Epithelial cell of prostate (primary cell): ENCODE data around the gene MAP3K14.
A peak's percentile ranks its signal among the peaks of the same experiment; 100 is the strongest.
"Not testable (repeated sequence)": the region's sequence is repeated elsewhere in the genome, so short reads cannot be mapped to it uniquely, and the experiment has no call there.

Experiments
- DNase-seq: peaks from one replicate; pipeline ENCODE4 v3.0.0-alpha.2; 2011; ENCODE audit warnings: low read depth, low spot score
- H3K27ac ChIP-seq: fragments of 450-650 bp; 2 replicates; pipeline ENCODE4 v1.5.1; 2017; ENCODE audit warnings: mild to moderate bottlenecking

MAP3K14 gene

DNA sequence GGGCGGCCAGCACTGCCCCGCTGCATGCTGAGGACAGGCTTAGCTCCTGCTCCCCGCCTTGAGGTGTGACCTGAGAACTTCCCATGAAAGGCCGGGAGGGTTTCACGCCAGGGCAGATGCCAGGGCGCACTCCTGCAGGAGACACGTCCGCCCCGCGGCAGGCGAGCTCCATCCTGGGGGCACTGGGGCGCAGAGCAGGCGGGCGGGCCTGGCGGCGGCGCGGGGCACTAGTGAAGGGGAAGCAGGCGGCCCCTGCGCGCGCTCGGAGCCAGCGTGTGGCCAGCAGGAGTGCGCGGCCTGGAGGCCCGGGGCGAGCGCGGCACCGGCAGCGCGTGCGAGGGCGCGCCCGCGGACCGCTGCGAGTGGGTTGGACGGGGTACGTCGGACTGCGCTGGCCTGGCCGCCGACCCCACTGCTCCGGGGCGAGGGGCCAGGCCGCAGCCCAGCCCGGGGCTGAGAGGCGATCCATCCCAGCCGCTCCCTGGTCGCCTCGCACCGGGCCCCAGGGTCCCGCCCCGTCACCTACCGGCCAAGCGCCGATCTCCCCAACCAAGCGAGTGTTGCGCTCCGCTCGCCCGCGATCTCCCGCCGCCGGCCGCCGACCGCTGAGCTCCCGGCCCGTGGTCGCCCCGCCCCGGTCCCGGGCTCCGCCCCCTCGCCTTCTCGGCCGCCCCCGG, at the start of gene MAP3K14:
Gene MAP3K14, minus strand, starts transcription at position 587 of the 677 bp plus-strand sequence. CDS start 26,275 bp downstream, outside the sequence.
- H3K27ac ChIP-seq: peak within 1 kb of the TSS; percentile 74
- DNase-seq: no peak

DNA sequence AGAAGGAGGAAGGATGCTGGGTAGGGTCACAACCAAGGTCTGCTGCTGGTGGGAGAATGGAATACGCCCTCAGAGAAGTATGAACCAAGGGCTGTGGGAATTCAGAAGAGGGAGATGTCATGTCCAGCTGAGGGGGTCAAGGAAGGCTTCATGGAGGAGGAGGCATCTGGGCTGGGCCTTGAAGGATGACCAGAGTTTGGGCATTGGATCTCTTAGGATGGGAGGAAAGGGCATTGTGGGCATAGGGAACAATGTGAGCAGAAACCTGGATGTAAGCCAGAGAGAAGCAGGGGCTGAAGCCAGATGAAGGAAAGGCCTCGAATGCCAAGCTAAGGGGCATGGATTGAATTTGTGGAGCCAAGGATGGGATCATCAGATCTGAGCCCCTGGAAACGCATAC, 49.2 kb upstream of the MAP3K14 start:
- no peak for DNase-seq
- H3K27ac ChIP-seq: no peak overlapping the region

DNA sequence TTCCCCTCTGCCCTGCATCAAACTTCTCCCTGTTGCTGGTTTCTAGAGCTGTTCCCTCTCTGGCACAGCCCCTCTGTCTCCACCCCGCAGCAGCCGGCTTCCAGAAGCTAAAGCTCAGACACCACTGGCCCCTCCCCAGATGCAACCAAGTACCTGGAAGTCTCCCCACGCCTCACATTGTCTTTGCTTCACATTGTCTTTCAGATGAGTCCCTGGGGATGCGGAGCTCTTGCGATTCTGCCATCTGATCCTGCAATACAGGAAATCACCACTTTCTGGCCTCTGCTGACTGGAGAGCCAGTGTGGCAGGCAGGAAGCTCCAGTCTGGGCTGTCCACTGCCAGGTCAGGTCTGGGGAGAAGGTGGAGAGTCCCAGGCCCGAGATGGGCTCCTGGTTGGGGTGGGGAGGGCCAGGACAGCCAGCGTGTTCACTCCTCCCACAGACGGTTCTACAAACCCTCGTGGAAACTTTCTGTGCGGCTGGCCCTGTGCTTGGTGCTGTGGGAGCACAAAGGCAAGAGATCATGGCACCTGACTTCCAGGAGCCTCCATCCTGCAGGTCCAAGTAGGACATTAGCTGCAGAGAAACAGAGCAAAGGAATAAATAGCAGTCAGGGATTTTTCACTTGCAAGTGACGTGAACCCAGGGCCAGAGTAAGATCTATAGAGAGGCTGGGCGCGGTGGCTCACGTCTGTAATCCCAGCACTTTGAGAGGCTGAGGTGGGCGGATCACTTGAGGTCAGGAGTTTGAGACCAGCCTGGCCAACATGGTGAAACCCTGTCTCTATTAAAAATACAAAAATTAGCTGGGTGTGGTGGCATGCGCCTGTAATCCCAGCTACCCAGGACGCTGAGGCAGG, 47.9 kb upstream of the MAP3K14 start:
- H3K27ac ChIP-seq: no peak overlapping the region
- no peak for DNase-seq

DNA sequence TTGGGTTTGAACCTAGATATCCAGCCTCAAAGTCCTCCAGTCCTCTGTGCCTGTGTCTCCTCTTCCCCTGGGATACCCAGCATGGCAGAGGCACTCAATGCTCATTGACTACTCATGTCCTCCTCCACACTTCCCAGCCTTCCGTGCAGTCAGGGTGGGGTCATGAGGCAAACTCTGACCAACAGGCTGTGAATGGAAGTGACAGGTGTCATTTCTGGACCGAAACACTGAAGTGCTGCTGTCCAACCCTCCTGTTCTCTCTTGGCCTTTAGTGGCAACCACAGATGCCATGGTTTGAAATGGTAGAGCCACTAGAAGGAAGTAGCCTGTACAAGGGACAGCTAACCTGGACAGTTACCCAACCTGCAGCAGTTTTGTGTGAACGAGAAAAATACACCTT, 46.7 kb upstream of the MAP3K14 start:
- no peak for DNase-seq
- H3K27ac ChIP-seq: no peak overlapping the region

DNA sequence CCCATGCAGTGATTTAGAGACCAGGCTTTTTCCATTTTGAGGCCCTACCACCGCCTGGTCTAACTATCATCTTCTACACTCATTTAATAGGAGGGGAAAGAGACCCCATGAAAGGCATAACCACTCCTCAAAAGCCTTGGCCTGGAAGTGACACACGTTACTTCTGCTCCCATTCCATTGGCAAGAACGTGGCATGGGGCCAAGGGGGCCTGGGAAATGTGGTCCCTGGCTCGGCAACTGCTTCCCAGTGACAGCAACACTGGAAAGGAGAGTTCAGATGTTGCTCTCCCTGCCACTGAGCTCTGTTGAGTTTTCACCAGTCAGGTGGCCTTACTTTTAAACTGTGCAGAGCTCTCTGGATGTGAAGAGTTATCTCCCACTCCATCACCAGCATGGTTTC, 45.2 kb upstream of the MAP3K14 start:
- H3K27ac ChIP-seq: no peak overlapping the region
- DNase-seq: no peak

DNA sequence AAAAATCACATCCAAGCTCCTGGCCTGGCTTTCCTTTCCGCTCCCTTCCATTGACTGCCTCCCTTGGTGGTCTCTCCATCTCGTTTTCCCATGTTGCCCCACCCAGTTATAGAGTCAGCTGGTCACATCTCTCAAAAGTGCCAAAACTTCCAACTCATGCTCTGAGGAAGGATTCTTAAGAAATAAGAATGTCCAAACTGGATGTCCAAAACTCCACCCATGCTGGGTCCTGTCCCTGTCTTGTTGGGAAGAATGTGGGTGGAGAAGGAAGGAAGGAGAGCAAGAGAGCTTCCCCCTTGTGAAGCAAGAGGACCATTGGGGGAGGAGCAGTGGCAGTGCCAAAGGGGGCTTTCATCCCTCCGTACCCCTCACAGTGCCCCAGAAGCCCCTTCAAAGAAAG, 44.6 kb upstream of the MAP3K14 start:
- DNase-seq: no peak
- H3K27ac ChIP-seq: no peak overlapping the region

DNA sequence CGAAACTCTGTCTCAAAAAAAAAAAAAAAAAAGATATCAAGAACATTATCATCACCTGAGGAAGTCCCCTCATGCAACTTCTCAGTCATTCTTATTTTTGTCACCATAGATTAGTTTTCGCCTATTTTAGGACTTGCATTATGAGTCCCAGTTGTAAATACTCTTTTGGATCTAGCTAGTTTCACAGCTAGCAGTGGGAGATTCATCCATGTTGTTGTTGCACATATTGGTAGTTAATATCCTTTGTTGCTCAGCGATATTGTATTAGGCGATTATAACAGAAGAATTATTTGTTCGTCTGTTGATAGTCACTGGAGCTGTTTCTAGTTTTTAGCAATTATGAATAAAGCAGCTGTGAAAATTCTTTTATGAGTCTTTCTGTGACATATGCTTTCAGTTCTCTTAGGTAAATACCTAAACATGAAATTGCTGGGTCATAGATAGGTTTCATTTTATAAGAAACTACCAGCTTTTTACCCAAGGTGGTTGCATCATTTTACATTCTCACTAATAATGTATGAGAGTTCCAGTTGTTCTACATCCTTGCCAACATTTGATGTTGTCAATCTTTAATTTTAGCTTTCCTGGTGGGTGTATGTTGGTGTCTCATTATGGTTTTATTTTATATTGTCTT, 40.7 kb upstream of the MAP3K14 start:
- no peak overlapping the region for H3K27ac ChIP-seq
- DNase-seq: no peak

DNA sequence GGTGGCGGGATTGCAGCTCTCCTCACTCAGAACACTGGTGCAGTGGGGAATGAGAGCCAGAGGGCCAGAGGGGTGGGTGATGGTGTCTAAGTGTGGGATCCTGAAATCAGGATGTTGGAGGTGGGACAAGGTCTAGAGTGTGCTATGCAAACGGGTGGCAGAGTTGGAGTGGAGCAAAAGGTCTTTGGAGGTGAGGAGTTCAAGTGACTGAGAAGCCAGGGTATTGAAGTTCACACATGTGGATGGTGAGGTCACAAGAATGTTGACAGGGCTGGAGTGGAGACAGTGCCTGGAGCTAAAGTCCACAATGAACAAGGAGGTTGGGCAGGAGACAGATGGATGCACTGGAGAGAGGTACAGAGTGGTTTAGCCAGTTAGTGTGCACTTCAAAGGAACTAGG, 38.3 kb upstream of the MAP3K14 start:
- no peak for DNase-seq
- no peak overlapping the region for H3K27ac ChIP-seq

DNA sequence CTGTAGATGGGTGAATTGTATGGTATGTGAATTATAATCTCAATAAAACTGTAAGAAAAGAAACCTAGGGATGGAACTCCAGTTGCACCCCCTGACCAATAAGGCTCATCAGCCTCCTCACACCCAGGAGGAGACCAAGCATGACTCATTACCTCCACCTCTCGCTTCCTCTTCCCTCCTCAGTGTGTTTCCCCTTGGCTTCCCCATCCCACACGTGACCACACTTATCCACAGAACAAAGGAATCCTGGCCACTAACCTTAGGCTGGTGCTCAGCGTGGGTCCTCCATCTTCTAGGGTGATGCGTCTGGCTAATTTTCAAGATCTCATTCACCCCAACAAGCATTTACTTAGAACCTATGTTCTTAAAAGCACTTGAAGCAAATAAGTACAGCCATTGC, 36.2 kb upstream of the MAP3K14 start:
- no peak overlapping the region for H3K27ac ChIP-seq
- no peak for DNase-seq

DNA sequence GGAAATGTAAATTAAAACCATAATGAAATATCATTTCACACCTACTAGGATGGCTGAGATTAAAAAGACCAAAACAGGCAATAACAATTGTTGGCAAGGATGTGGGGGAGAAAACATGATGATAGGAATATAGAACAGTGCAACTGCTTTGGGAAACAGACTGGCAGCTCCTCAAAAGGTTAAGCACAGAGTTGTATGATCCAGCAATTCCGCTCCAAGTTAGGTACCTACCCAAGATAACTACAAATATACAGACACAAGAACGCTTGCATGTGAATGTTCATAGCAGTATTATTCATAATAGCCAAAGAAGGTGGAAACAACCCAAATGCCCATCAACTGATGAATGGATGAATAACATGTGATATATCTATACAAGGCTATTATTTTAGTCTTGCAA, 35.0 kb upstream of the MAP3K14 start:
- DNase-seq: no peak
- no peak overlapping the region for H3K27ac ChIP-seq

DNA sequence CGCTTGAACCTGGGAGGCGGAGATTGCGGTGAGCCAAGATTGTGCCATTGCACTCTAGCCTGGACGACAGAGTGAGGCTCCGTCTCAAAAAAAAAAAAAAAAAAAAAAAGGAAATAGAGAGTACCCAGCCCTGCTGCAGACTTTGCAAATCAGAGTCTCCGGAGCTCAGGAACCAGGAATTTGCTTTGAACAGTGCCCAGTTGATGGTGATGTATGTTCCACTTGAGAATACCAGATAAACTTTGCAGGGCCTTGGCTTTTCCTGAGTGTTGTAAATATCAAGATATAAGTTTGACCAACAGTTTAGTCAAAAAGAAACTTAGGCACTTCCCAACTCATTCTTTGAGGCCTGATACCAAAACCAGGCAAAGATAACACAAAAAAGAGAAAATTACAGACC, 30.6 kb upstream of the MAP3K14 start:
- H3K27ac ChIP-seq: no peak overlapping the region
- no peak for DNase-seq

DNA sequence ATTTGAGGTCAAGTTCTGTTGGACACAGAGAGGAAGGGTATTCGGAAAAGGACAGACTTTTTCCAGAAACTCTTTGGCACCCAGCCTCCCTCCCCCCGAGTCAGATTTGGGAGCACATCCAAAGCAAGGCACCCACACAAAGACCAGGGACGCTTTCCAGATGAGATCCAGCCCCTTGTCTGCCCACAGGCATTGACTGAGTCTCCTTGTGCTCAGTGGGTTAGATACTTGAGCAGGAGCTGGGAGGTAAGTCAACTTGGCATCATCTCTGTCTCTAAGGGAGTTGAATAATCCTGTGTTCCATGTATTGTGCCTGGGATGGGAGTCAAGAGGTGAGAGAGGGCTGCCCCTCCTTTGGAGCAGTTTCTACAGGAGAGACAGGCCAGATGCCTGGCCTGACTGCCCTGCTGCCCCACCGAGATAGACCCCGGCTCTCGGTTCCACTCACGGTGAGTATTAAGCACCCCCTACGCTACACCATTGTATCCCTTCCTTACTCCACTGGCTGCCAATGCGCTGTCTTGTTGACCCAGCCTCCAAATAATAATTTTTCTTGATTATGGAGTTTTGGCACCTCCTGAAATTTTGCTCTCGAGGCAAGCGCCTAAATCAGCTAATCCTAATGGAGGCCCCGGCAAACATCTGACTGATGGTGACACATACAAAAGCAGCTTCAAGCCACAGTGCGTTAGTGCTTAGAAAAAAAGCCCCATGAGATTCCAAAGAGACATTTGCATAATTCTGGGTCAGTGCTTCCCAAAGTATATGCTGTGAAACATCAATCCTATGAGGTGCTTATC, 29.6 kb upstream of the MAP3K14 start:
- DNase-seq: no peak
- H3K27ac ChIP-seq: no peak overlapping the region

DNA sequence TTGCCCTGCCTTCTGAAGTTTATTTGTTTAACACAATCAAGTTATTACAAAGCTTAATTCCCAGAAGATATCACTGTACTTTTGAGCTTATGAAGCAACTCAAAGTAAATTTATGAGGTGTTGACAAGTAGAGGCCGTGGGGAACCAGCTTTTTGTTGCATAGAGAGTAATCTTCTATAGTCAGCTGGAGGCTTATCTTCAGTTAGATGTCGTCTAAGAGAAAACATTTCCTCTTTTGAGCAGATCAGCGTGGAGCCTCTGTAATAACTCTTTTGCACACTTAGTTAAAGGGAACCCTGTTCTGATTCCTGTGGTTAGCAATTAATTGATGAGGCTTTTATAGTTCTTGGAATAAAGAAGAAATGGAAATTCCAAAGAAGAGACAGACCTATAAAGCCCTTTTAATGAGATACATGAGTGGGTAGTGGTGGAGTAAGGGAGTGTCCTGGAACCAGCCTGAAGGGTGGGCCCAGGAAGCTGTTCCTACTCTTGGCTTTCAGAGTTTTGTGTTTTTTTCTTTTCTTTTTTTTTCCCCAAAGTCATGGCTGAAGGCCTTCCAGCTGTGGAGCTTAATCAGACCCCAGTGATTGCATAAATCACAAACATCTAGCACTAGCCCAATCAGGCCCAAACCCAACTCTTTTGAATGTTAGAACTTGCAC, 28.9 kb upstream of the MAP3K14 start:
- no peak overlapping the region for H3K27ac ChIP-seq
- DNase-seq: no peak

DNA sequence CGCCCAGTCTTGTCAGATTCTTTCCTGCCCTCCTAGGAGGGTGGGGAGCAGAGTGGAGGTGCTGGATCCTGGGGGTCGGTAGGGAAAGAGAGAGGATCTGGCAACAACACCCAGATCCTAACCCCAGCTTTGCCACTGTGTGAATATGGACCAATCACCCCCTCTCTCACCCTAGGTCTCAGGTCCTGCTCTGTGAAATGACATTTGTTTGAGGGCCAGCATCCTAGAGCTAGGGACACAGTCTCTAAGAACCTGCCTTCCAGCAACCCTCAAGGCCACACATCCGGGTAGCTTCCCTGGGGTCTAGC, 28.4 kb upstream of the MAP3K14 start:
- no peak for DNase-seq
- H3K27ac ChIP-seq: no peak overlapping the region

DNA sequence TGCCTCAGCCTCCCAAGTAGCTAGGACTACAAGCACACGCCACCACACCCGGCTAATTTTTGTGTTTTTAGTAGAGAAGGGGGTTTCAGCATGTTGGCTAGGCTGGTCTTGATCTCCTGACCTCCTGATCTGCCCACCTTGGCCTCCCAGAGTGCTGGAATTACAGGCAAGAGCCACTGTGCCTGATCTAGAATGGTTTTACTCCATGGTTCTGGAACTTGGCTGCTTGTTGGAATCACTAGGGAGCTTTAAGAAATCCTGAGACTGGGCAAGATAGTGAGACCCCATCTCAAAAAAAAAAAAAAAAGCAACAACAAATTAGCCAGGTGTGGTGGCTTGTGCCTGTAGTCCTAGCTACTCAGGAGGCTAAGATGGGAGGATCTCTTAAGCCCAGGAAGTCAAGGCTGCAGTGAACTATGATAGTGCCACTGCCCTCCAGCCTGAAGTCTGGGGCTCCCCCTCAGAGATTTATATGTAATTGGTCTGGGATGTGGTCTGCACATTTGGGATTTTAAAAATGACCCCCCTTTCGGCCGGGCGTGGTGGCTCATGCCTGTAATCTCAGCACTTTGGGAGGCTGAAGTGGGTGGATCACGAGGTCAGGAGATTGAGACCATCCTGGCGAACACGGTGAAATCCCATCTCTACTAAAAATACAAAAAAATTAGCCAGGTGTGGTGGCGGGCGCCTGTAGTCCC, 27.3 kb upstream of the MAP3K14 start:
- not testable (repeated sequence) for H3K27ac ChIP-seq, DNase-seq

DNA sequence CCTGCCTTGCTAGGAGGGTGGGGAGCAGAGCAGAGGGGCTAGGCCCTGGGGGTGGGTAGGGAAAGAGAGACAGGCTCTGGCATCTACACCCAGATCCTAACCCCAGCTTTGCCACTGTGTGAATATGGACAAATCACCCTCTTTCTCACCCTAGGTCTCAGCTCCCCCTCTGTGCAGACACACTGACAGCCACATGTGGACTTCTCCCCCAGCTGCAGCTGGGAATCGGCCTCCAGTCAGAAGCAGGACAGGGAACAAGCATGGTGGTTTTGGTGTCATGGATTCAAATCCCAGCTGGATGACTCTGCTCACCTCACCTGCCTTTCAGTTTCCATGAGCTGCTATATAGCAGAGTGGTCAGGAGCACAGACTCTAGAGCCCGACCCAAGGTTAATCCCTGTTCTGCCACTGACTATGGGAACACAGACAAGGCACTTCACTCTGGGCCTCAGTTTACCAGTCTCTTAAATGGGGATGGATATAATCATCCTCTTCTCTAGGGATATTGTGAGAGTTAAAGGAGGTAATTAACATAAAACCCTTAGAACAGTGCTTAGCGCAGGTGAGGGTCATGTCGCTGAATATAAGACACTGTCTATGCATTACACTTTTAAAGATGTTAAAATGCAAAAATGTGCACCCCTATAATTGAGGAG, 26.2 kb upstream of the MAP3K14 start:
- H3K27ac ChIP-seq: no peak overlapping the region
- DNase-seq: no peak

DNA sequence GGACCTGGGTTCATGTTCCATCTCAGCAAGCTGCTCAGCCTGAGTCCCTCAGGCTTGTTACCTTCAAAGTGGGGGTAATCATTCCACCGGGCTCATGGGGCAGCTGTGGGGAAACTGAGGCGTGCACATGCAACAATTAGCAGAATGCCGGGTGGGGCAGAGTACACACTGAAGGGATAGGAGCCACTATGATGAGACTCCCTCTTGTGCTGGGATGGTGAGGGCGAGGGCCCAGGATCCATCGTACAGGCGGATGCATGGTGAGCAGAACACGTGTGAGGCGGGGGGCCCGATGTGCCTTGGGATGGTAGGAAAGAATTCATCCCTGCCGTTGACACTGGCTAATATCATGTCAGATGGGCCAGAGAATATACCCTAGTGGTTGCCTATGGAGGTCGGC, 25.5 kb upstream of the MAP3K14 start:
- H3K27ac ChIP-seq: no peak overlapping the region
- DNase-seq: no peak

DNA sequence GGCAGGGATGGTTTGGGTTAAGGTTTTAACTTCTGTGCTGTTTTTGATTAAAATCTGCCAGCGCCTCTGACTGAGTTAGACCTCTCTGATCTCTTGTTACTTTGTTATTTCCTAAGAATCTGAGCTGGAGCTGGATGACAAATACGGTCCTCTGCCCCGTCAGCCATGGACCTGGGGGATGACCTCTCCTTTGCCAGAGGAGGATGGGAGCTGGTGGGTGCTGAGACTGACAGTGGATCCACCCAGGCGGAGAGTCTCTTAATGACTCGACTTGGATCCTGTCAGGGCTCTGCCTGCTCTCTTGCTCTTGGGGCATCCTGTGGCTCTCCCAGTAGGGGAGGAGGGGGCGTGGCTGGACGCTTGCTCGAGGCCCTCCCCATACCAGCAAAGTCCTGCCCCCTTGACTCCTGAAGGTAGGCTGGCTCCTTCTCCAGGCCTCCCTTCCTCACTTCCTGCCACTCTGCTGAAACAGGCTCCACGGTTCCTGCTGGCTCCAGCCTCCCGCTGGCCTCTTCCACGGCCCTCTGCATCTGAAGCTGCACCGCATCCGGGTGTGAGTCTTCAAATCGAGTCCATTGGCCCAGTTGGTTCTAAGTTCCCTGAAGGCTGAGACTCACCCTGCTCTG, 24.8 kb upstream of the MAP3K14 start:
- no peak overlapping the region for H3K27ac ChIP-seq
- DNase-seq: no peak
